ENCODE results near the gene GRIK4.

- TF ChIP-seq CTCF (IDR thresholded peaks at IDR 0.05), result no peak
- no peak for TF ChIP-seq POLR2A (IDR thresholded peaks at IDR 0.05)
Measured at GRCh38 chr11:121004206-121004840, 492.8 kb downstream of the GRIK4 start.
